HG03439 (cell line): Measurements from ENCODE around the gene ALDH1A2.

Experiments used
- ATAC-seq: cut with Tn5 transposase; IDR thresholded peaks from one replicate; pipeline ENCODE4 v1.9.1; 2021; ENCODE audit warnings: mild to moderate bottlenecking, moderate library complexity; ENCODE audit not compliant: unreplicated experiment

The ALDH1A2 gene

GRCh38 chr15:57910672-57911071, 154.8 kb downstream of the ALDH1A2 start:
- ATAC-seq: no peak

- no peak for ATAC-seq
These were observed 156.1 kb downstream of the ALDH1A2 start for GRCh38 chr15:57909388-57909787.

- ATAC-seq: no peak
These were observed 161.9 kb downstream of the ALDH1A2 start for GRCh38 chr15:57903626-57904025.
